Cardiac septum (tissue), 1 donor: ENCODE results near the gene PAK4. TPM values are rescaled to one million over a fixed set of nuclear protein-coding genes. Genes with fewer than 3 reads are reported as not detected.

ENCODE experiments used
- DNase-seq: peaks from one replicate; pipeline ENCODE4 v3.0.0-alpha.2; 2020; ENCODE audit warnings: low spot score
- intact Hi-C: fragments of 100-400 bp; cut with DNase I; formaldehyde crosslinking; loops from one replicate; pipeline ENCODE4 v1.14.0; 2022
- total RNA-seq: library from RNA; stranded (reverse); fragmentation: NEBNext Ultra II Directional; extraction: Animal tissue kit (Norgen Biotek cat#: 25700); gene quantifications from one replicate; pipeline ENCODE4 v1.2.1, GENCODE V29; 2021
- donor health status: DM: no; HTN: no; CAD: no.

PAK4 gene
- total RNA-seq, 1 donor from 2014 or later: 18.6 TPM

GRCh38 chr19:39157997-39158389 is 32.4 kb downstream of the PAK4 start:
- intact Hi-C loops: no loop called here

GRCh38 chr19:39158646-39159260 is 33.2 kb downstream of the PAK4 start:
- no peak for DNase-seq
- intact Hi-C loops: no loop called here

More at GRCh38 chr19:39157997-39158389, 32.4 kb downstream of the PAK4 start:
- no peak for DNase-seq

- DNase-seq: no peak
- intact Hi-C loops: no loop called here
These were observed 34.9 kb downstream of the PAK4 start for GRCh38 chr19:39160523-39160861.

DNA sequence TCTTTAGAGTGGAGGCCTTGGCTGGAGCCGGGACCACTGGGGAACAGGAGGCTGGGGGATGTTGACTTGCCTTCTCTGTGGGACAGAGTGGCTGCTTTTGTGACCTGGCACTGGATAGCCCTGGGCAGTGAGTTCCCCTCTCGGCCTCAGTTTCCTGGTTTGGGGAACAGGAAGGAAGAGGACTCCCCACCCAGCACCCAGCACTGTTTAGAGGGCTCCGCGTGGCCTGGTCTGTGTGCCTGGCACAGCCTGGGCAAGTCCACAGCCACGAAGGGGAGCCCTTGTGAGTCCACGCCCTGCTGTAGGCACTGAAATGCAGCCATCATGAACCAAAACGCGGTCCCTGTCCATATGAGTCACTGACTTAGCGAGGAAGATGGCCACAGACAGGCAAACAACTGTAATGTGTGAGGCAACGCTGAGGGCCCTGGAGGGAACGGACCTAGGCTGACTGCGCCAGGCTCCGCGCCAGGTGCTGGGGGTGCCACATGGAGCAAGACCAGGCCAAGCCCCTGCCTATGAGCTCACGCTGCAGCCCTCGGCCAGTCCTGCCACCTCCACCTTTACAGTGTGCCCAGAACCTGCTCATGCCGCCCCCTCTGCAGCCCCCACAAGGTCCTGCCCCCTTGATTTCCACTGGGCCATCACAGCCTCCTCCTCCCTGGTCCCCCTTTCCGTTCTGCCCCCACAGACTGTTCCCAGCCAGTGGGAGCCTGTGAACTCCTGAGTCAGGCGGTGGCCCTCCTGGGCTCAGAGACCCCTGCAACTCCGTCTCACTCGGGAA is 35.5 kb downstream of the PAK4 start:
- intact Hi-C loops: no loop called here
- DNase-seq: no peak

GRCh38 chr19:39162441-39163043 is 37.0 kb downstream of the PAK4 start:
- intact Hi-C loops: no loop called here

DNA sequence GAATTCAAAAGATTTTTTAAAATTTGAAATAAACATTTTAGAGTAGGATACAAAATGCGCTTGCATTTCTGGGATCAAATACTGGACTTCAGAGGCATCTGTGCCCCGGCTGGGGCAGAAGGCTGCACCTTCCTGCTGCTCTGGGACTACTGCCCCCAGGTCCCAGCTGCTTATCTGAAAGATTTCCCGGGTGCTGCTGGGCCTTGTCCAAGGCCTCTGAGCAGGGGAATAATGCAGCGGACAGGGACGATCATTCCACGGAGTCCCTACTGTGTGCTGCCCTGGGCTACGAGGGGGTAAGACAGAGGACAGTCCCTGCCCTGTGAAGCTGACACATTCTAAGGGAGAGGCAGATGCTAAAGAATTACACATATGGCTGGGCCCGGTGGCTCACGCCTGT is 38.0 kb downstream of the PAK4 start:
- intact Hi-C loops: no loop called here
- no peak for DNase-seq

More at GRCh38 chr19:39162441-39163043, 37.0 kb downstream of the PAK4 start:
- DNase-seq: no peak

DNA sequence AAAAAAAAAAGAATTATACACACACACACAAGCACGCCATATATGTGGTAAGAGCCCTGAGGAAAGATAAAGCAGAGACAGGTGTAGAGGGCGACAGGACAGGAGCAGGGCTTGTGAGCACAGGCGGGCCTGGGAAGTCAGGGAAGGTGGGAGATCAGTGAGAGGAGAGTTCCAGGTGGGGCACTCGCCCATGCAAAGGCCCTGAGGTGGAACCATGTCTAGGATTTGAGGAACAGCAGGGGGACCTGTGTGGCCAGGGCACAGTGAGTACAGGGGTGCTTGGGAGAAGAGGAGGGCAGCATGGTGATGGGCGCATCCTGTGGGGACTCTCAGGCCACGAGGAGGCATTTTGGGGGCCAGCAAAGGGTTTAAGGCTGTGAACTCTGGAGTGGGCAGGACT is 38.7 kb downstream of the PAK4 start:
- no peak for DNase-seq
- intact Hi-C loops: no loop called here

DNA sequence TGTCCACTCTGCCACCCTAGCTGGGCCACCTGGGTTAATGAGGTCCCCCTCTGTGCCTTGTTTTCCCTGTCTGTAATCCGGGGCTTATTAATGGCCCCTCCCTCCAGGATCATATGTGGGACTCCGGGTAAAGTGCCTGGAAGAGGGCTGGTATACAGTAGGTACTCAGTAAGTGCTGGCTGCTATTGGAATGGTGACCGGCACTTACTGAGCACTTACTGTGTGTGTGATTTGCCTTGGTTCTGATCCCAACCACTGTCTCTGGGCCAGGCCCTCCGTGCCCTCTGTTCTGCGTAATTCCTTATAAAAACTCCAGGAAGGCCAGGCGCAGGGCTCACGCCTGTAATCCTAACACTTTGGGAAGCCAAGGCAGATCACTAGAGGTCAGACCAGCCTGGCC is 40.3 kb downstream of the PAK4 start:
- intact Hi-C loops: no loop called here
- DNase-seq: no peak

DNA sequence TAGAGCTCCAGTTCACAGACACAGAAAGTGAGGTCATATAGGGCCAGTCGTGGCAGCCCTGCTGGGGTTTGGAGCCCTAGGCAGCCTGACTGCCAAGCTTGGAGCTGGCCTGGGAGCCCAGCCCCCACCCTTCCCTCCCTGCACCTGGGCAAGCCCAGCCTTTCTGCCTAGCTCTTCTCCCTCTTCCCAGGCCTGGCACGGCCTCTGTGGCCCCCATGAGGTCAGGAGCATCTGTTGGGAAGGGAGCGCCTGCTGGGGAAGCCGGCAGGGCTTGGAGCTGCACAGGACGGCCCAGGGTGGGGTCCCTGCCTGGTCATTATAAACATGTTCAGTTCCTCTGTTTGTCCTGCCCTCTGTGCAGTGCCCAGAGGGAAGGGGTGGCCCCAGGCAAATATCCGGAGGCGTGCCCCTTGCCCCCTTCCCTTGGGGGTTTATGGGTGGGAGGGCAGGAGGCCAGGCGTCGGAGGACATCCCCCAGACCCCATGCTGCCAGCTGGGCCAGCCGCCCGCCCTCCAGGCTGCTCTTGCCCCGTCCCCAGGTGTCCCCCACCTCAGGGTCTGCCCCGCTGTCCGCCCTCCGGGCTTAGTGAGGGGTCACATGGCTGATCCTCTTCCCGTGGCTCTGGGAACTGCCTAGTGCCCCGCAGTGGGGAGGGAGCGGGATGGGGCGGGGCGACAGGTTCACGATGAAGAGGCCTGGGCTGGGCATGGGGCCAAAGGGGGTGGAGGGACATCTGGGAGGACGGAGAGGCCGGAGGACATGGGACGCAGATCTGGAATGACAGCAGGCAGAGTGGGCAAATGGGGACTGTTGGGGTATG is 41.2 kb downstream of the PAK4 start:
- intact Hi-C loops: no loop called here
- peak; percentile 83 for DNase-seq

DNA sequence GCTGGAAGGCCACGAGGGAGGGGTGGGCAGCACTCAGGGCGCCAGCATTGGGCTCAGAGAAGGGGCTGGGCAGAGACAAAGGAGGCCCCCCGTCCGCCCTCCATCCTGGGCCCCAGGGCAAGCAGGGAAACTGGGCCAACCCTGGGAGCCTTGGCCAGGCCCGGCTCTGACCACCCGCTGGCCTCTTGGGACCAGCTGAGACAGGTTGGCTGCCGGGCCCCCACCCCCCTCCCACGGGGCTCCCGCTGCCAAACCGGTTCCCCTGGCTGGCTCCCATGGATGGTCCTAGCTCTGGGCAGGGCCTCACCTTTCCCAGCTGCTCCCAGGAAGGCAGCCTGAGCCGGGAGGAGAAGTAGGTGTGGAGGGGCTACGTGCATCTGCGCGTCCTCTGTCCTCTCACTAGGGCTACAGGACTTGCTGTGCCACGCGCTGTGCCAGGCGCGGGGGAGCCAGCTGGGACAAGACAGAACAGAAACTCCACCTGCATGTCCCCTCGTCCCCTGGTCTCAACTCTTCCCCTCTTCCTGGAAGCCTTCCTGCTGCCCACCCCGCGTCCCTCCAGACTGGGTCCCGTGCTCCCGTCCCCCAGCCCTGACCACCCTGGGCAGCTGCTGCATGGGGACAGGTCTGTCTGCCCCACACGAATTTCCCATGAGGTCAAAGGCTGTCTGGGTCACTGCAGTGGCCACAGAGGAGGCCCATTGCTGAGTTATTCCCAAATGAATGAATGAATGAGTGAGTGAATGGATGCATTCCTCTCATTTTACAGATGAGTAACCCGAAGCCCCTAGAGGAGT is 42.1 kb downstream of the PAK4 start:
- no peak for DNase-seq
- intact Hi-C loops: no loop called here

- DNase-seq: no peak
- intact Hi-C loops: no loop called here
These were observed 42.9 kb downstream of the PAK4 start for GRCh38 chr19:39168258-39169142.

- DNase-seq: no peak
- intact Hi-C loops: no loop called here
These were observed 43.7 kb downstream of the PAK4 start for GRCh38 chr19:39169143-39169810.

- intact Hi-C loops: no loop called here
- DNase-seq: no peak
These were observed 45.0 kb downstream of the PAK4 start for GRCh38 chr19:39170386-39171231.

- no peak for DNase-seq
- intact Hi-C loops: no loop called here
These were observed 46.2 kb downstream of the PAK4 start for GRCh38 chr19:39171479-39172465.

GRCh38 chr19:39172700-39173501 is 47.3 kb downstream of the PAK4 start:
- no peak for DNase-seq
- intact Hi-C loops: no loop called here
